Measurements from ENCODE around the gene CAND2. TPM values are rescaled to one million over a fixed set of nuclear protein-coding genes. Genes with fewer than 3 reads are reported as not detected.

The CAND2 gene
- polyA plus RNA-seq, 4 donors: 0.27 to 1.5 (median 1.3) TPM; not detected in 1

DNA sequence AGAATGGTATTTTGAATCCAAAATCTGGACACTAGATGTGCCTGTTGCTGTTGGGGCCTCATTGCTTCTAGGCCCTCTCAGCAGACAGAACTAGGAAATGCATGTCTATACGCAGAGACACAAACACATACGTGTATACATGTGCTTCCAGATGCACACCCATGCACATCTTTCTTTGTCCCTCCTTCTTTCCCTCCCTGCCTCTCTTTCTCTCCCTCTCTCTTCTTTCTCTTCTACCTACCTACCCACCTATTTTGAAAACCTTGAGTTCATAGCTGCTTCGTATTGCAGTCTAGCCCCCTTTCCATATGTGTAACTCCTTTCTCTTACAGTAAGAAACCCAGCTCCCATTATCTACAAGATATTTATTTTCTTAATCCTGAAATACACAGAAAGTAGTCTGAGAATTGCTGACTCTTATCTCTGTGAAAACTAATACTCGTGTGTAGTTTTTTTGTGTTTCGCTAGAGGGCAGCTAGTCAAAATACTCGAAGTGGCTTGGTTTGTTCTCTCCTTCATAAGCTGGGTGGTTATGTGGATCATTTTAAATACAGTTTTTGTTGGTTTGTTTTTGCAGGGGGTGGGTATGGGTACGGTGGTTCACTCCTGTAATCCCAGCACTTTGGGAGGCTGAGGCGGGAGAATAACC is 26.4 kb downstream of the CAND2 start:
- no peaks in the 10 kb centered on the region for H3K4me1 ChIP-seq (ENCODE audit: control insufficient read depth in 3 of 3, insufficient read depth in 2 of 3, low read depth in 1 of 3, low read length in 2 of 3)
- no peaks in the 10 kb centered on the region for H3K27me3 ChIP-seq (ENCODE audit: control insufficient read depth in 3 of 3, insufficient read depth in 3 of 3, low read length in 3 of 3)
- no peak overlapping the region for H3K27ac ChIP-seq (ENCODE audit: low read depth in 1 of 3, low read length in 2 of 3)
- WGBS, 3 donors: 33 to 51% (median 46%) methylated on average over 7 to 8 of the region's 8 CpGs
- peaks cover 0 to 12% (median 0%) of the 10 kb centered on the region in 3 donors for H3K36me3 ChIP-seq (ENCODE audit: control insufficient read depth in 3 of 3, insufficient read depth in 2 of 3, low read depth in 1 of 3, low read length in 3 of 3)
- peak; percentile 26 to 39 for DNase-seq
- H3K4me3 ChIP-seq (ENCODE audit: low read depth in 1 of 3, low read length in 3 of 3): no peak overlapping the region
- H3K9me3 ChIP-seq (ENCODE audit: control insufficient read depth in 2 of 2, insufficient read depth in 1 of 2, low read depth in 1 of 2, low read length in 1 of 2): no peaks in the 10 kb centered on the region
- FAIRE-seq: no peak

DNA sequence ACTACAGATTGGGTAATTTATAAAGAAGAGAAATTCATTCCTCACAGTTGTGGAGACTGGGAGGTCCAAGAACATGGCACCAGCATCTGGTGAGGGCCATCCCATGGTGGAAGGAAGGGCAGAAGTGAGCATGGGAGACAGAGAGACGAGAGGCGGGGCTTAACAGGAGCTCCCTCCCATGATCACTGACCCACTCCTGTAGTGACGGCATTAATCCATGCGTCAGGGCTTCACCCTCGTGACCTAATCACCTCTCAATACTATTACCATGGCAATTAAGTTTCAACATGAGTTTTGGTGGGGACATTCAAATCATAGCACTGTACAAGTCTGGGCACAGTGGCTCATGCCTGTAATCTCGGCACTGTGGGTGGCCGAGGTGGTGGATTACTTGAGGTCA is 27.8 kb downstream of the CAND2 start:
- Histone ChIP-seq H3K4me3 (ENCODE audit: low read depth in 1 of 3, low read length in 3 of 3) (no peak overlapping the region), H3K36me3 (ENCODE audit: control insufficient read depth in 3 of 3, insufficient read depth in 2 of 3, low read depth in 1 of 3, low read length in 3 of 3) (peaks cover 0 to 12% (median 0%) of the 10 kb centered on the region in 3 donors), H3K27ac (ENCODE audit: low read depth in 1 of 3, low read length in 2 of 3) (no peak overlapping the region), H3K4me1 (ENCODE audit: control insufficient read depth in 3 of 3, insufficient read depth in 2 of 3, low read depth in 1 of 3, low read length in 2 of 3) (no peaks in the 10 kb centered on the region), H3K27me3 (ENCODE audit: control insufficient read depth in 3 of 3, insufficient read depth in 3 of 3, low read length in 3 of 3) (no peaks in the 10 kb centered on the region), H3K9me3 (ENCODE audit: control insufficient read depth in 2 of 2, insufficient read depth in 1 of 2, low read depth in 1 of 2, low read length in 1 of 2) (no peaks in the 10 kb centered on the region)
- 78 to 88% (median 83%) methylated on average over 7 of the region's 7 CpGs for WGBS, 3 donors
- DNase-seq (no peak), FAIRE-seq (no peak)

DNA sequence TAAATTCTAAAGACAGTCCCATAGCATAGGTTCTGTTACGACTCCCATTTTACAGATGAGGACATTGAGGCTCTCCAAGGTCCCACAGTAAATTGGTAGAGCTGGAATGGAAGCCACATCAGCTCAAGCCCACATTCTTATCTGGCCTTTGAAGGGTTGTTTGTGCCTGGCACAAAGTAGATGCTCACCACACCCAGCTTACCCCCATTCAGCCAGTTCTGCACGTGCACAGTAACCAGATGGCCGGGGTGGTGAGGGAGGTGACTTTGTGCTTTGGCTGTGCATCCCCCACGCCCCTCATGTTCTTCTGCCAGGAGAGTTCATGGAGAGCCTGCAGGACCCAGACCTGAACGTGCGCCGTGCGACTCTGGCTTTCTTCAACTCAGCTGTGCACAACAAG is 28.7 kb downstream of the CAND2 start:
- Histone ChIP-seq H3K4me1 (ENCODE audit: control insufficient read depth in 3 of 3, insufficient read depth in 2 of 3, low read depth in 1 of 3, low read length in 2 of 3) (no peaks in the 10 kb centered on the region), H3K36me3 (ENCODE audit: control insufficient read depth in 3 of 3, insufficient read depth in 2 of 3, low read depth in 1 of 3, low read length in 3 of 3) (peaks cover 0 to 14% (median 0%) of the 10 kb centered on the region in 3 donors), H3K9me3 (ENCODE audit: control insufficient read depth in 2 of 2, insufficient read depth in 1 of 2, low read depth in 1 of 2, low read length in 1 of 2) (no peaks in the 10 kb centered on the region), H3K4me3 (ENCODE audit: low read depth in 1 of 3, low read length in 3 of 3) (no peak overlapping the region), H3K27ac (ENCODE audit: low read depth in 1 of 3, low read length in 2 of 3) (no peak overlapping the region), H3K27me3 (ENCODE audit: control insufficient read depth in 3 of 3, insufficient read depth in 3 of 3, low read length in 3 of 3) (no peaks in the 10 kb centered on the region)
- WGBS, 3 donors: 51 to 77% (median 68%) methylated on average over 8 of the region's 8 CpGs
- FAIRE-seq: no peak
- no peak for DNase-seq

DNA sequence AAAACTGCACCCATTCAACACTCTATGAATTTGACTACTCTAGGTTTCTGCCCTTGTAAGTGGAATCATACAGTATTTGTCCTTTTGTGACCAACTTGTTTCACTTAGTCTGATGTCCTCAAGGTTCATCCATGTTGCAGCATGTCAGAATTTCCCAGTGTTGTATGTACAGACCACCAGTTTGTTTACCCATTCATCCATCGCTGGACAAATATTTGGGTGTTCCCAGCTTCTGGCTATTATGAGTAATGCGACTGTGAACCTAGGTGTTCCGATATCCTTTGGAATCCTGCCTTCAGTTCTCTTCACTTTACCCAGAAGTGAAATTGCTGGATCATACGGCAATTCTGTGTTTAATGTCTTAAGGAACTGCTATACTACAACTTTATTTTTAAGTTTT is 32.3 kb downstream of the CAND2 start:
- no peaks in the 10 kb centered on the region for H3K27me3 ChIP-seq (ENCODE audit: control insufficient read depth in 3 of 3, insufficient read depth in 3 of 3, low read length in 3 of 3)
- H3K9me3 ChIP-seq (ENCODE audit: control insufficient read depth in 2 of 2, insufficient read depth in 1 of 2, low read depth in 1 of 2, low read length in 1 of 2): no peaks in the 10 kb centered on the region
- H3K36me3 ChIP-seq (ENCODE audit: control insufficient read depth in 3 of 3, insufficient read depth in 2 of 3, low read depth in 1 of 3, low read length in 3 of 3): peaks cover 2 to 43% (median 15%) of the 10 kb centered on the region in 3 donors
- no peak for FAIRE-seq
- no peaks in the 10 kb centered on the region for H3K4me1 ChIP-seq (ENCODE audit: control insufficient read depth in 3 of 3, insufficient read depth in 2 of 3, low read depth in 1 of 3, low read length in 2 of 3)
- no peak for DNase-seq
- WGBS, 3 donors: 88 to 89% (median 88%) methylated on average over 4 of the region's 4 CpGs
- H3K4me3 ChIP-seq (ENCODE audit: low read depth in 1 of 3, low read length in 3 of 3): no peak overlapping the region
- no peak overlapping the region for H3K27ac ChIP-seq (ENCODE audit: low read depth in 1 of 3, low read length in 2 of 3)

DNA sequence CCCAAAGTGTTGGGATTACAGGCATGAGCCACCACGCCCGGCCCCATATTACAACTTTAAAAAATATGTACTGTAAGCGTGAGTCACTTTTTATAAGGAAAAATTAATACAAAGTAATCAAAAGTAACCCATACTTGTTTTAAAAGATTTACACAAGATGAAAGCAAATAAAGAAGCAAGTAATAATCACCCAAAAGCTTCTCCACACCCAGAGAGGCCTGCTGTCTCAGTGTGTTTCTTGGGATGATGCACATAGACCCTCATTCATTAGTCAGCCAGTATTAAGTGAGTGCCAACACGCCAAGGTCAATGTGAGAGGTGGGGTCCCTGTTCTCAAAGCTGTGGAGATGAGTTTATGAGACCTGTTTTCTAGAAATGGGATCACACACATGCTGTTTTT is 32.9 kb downstream of the CAND2 start:
- DNase-seq (no peak), FAIRE-seq (no peak)
- Histone ChIP-seq H3K4me3 (ENCODE audit: low read depth in 1 of 3, low read length in 3 of 3) (no peak overlapping the region), H3K27ac (ENCODE audit: low read depth in 1 of 3, low read length in 2 of 3) (no peak overlapping the region), H3K4me1 (ENCODE audit: control insufficient read depth in 3 of 3, insufficient read depth in 2 of 3, low read depth in 1 of 3, low read length in 2 of 3) (no peaks in the 10 kb centered on the region), H3K9me3 (ENCODE audit: control insufficient read depth in 2 of 2, insufficient read depth in 1 of 2, low read depth in 1 of 2, low read length in 1 of 2) (no peaks in the 10 kb centered on the region), H3K27me3 (ENCODE audit: control insufficient read depth in 3 of 3, insufficient read depth in 3 of 3, low read length in 3 of 3) (no peaks in the 10 kb centered on the region), H3K36me3 (ENCODE audit: control insufficient read depth in 3 of 3, insufficient read depth in 2 of 3, low read depth in 1 of 3, low read length in 3 of 3) (peaks cover 8 to 48% (median 21%) of the 10 kb centered on the region in 3 donors)
- 78 to 93% (median 86%) methylated on average over 4 of the region's 4 CpGs for WGBS, 3 donors

DNA sequence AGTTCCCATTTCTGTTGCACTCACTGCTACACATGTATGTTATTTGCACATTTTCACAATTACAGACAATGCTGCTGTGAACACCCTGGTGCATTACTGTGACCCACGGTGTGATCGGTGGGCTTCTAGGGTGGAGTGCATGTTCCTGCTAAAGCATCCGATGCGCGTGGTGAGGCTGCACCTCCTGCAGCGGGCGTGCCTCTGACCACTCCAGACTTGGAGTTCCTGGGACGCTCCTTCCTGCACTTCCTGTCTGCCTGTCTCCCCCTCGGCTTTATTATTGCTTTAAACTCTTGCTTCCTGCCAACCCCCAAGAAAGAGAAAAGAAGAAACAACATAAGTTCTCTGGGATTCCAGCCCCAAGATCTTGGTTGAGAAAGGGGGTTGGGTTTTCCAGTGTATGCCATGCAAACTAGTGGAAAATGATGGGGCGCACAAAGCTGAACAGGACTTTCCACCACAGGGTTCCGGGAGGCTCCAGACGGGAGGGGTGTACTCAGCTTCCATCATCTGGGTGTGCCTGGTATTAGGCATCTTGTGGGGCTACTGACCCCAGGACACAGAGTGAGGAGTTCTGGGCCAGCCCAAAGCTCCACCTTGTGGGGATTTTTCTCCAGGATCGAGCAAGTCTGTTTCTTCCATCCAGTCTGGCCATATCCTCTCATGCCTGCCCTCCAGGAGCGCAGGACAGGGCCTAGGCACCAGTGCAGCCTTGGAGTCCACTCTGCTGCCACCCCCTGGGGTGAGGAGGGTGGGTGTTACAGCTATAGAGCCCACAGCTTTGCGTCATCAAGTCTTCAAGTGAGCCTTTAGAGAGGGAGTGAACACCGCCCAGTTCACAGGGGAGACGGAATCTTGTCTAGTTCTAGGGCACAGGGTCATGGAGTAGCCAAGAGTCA is 33.7 kb downstream of the CAND2 start:
- DNase-seq (no peak), FAIRE-seq (no peak)
- Histone ChIP-seq H3K36me3 (ENCODE audit: control insufficient read depth in 3 of 3, insufficient read depth in 2 of 3, low read depth in 1 of 3, low read length in 3 of 3) (peaks cover 8 to 51% (median 24%) of the 10 kb centered on the region in 3 donors), H3K27ac (ENCODE audit: low read depth in 1 of 3, low read length in 2 of 3) (no peak overlapping the region), H3K4me1 (ENCODE audit: control insufficient read depth in 3 of 3, insufficient read depth in 2 of 3, low read depth in 1 of 3, low read length in 2 of 3) (no peaks in the 10 kb centered on the region), H3K9me3 (ENCODE audit: control insufficient read depth in 2 of 2, insufficient read depth in 1 of 2, low read depth in 1 of 2, low read length in 1 of 2) (no peaks in the 10 kb centered on the region), H3K27me3 (ENCODE audit: control insufficient read depth in 3 of 3, insufficient read depth in 3 of 3, low read length in 3 of 3) (no peaks in the 10 kb centered on the region), H3K4me3 (ENCODE audit: low read depth in 1 of 3, low read length in 3 of 3) (no peak overlapping the region)
- WGBS, 3 donors: 81 to 86% (median 84%) methylated on average over 17 of the region's 17 CpGs

DNA sequence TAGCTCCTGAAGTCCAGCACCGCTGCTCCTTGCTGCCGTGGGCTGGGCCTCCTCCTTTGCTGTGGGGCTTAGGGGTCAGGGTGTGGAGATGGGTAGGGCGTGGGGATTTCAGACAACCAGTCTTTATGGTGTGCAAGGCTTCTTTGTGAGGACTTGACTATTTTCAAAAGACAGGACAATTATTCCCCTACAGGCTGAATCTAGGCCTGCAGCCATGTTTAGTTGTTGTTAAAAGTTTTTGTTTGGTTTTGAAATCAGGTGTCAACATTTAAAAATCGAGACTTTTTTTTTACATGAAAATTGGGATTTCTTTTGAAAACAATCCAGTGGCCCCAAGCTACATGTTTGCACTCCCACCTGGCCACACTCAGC is 34.3 kb downstream of the CAND2 start:
- 86 to 87% (median 87%) methylated on average over 4 of the region's 4 CpGs for WGBS, 3 donors
- no peaks in the 10 kb centered on the region for H3K27me3 ChIP-seq (ENCODE audit: control insufficient read depth in 3 of 3, insufficient read depth in 3 of 3, low read length in 3 of 3)
- H3K36me3 ChIP-seq (ENCODE audit: control insufficient read depth in 3 of 3, insufficient read depth in 2 of 3, low read depth in 1 of 3, low read length in 3 of 3): peaks cover 11 to 49% (median 26%) of the 10 kb centered on the region in 3 donors
- H3K4me1 ChIP-seq (ENCODE audit: control insufficient read depth in 3 of 3, insufficient read depth in 2 of 3, low read depth in 1 of 3, low read length in 2 of 3): no peaks in the 10 kb centered on the region
- no peak overlapping the region for H3K4me3 ChIP-seq (ENCODE audit: low read depth in 1 of 3, low read length in 3 of 3)
- no peak overlapping the region for H3K27ac ChIP-seq (ENCODE audit: low read depth in 1 of 3, low read length in 2 of 3)
- no peaks in the 10 kb centered on the region for H3K9me3 ChIP-seq (ENCODE audit: control insufficient read depth in 2 of 2, insufficient read depth in 1 of 2, low read depth in 1 of 2, low read length in 1 of 2)
- FAIRE-seq: no peak
- no peak for DNase-seq

DNA sequence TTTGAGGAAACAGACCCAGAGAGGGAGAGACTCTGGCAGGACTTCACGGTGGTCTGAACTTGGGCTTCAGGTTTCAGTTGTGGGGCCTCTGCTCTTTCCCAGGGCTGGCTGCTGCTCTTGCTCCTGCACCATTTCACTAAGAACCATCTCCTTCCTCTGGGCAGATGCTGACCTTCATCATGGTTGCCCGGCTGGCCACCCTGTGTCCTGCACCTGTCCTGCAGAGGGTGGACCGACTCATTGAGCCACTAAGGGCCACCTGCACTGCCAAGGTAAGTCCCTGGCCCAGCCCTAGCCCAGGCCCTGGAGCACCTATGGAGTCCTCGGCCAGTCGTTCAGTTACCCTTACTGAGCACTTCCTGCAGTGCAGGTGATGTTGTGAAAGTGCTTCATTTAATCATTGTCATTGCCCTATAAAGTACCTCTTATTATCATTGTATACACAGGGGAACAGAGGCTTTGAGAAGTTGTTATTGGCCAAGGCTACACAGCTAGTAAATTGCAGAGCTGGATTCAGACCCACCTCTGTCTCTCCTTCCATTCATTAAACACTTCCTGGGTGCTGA is 34.9 kb downstream of the CAND2 start:
- DNase-seq: no peak
- H3K36me3 ChIP-seq (ENCODE audit: control insufficient read depth in 3 of 3, insufficient read depth in 2 of 3, low read depth in 1 of 3, low read length in 3 of 3): peaks cover 16 to 54% (median 31%) of the 10 kb centered on the region in 3 donors
- no peak overlapping the region for H3K4me3 ChIP-seq (ENCODE audit: low read depth in 1 of 3, low read length in 3 of 3)
- H3K9me3 ChIP-seq (ENCODE audit: control insufficient read depth in 2 of 2, insufficient read depth in 1 of 2, low read depth in 1 of 2, low read length in 1 of 2): no peaks in the 10 kb centered on the region
- FAIRE-seq: no peak
- no peak overlapping the region for H3K27ac ChIP-seq (ENCODE audit: low read depth in 1 of 3, low read length in 2 of 3)
- H3K4me1 ChIP-seq (ENCODE audit: control insufficient read depth in 3 of 3, insufficient read depth in 2 of 3, low read depth in 1 of 3, low read length in 2 of 3): no peaks in the 10 kb centered on the region
- 71 to 79% (median 75%) methylated on average over 5 of the region's 5 CpGs for WGBS, 3 donors
- no peaks in the 10 kb centered on the region for H3K27me3 ChIP-seq (ENCODE audit: control insufficient read depth in 3 of 3, insufficient read depth in 3 of 3, low read length in 3 of 3)
